OCI-LY1 (cell line): ENCODE results near the gene GSK3B.
"Not testable (repeated sequence)": the region's sequence is repeated elsewhere in the genome, so short reads cannot be mapped to it uniquely, and the experiment has no call there.

Experiments used
- H2AFZ ChIP-seq: fragments of 200-600 bp; sonication (generic), shearing (Covaris generic); 2 replicates; pipeline ENCODE4 v1.6.0; 2014; ENCODE audit warnings: antibody characterized with exemption, mild to moderate bottlenecking, low read length
- H3F3A ChIP-seq: fragments of 200-600 bp; sonication (generic), shearing (Covaris generic); 2 replicates; pipeline ENCODE4 v1.6.0; 2014; ENCODE audit warnings: mild to moderate bottlenecking, antibody characterized with exemption, low read length, moderate library complexity; ENCODE audit not compliant: insufficient read depth
- H3K27ac ChIP-seq: fragments of 200-600 bp; sonication (generic); 2 replicates; pipeline ENCODE4 v1.5.1; 2014; ENCODE audit warnings: low read length, mixed run types, mild to moderate bottlenecking, low read depth; ENCODE audit not compliant: poor library complexity, severe bottlenecking
- H3K27me3 ChIP-seq: fragments of 200-600 bp; sonication (generic); 2 replicates; pipeline ENCODE4 v1.6.0; 2014; ENCODE audit warnings: antibody characterized with exemption, mild to moderate bottlenecking, low read length, moderate library complexity; ENCODE audit not compliant: insufficient read depth
- H3K36me3 ChIP-seq: fragments of 200-600 bp; sonication (generic); 2 replicates; pipeline ENCODE4 v1.6.1; 2014; ENCODE audit warnings: mild to moderate bottlenecking, antibody characterized with exemption, low read length, moderate library complexity, mixed read lengths; ENCODE audit not compliant: insufficient read depth
- H3K4me1 ChIP-seq: fragments of 200-600 bp; sonication (generic); 2 replicates; pipeline ENCODE4 v1.5.1; 2014; ENCODE audit warnings: mild to moderate bottlenecking, low read length, moderate library complexity; ENCODE audit not compliant: insufficient read depth, severe bottlenecking
- H3K4me2 ChIP-seq: fragments of 200-600 bp; sonication (generic), shearing (Covaris generic); 2 replicates; pipeline ENCODE4 v1.6.1; 2014; ENCODE audit warnings: low read length
- H3K4me3 ChIP-seq: fragments of 200-600 bp; sonication (generic); 2 replicates; pipeline ENCODE4 v1.5.1; 2014; ENCODE audit warnings: low read length, low read depth, mild to moderate bottlenecking, mixed read lengths; ENCODE audit not compliant: poor library complexity, severe bottlenecking
- H3K79me2 ChIP-seq: fragments of 200-600 bp; shearing (Covaris generic); 2 replicates; pipeline ENCODE4 v1.6.1; 2016; ENCODE audit warnings: mixed run types, low read length, mixed read lengths; ENCODE audit not compliant: insufficient read depth
- H3K9ac ChIP-seq: fragments of 200-600 bp; sonication (generic), shearing (Covaris generic); 2 replicates; pipeline ENCODE4 v1.6.1; 2014; ENCODE audit warnings: mild to moderate bottlenecking, low read length, mixed read lengths
- H3K9me2 ChIP-seq: fragments of 200-600 bp; sonication (generic), shearing (Covaris generic); 2 replicates; pipeline ENCODE4 v1.6.1; 2014; ENCODE audit warnings: low read depth, mild to moderate bottlenecking, low read length, mixed read lengths
- H3K9me3 ChIP-seq: fragments of 200-600 bp; shearing (Covaris generic); 2 replicates; pipeline ENCODE4 v1.6.1; 2014; ENCODE audit warnings: low read length, mixed read lengths
- H4K20me1 ChIP-seq: fragments of 200-600 bp; sonication (generic), shearing (Covaris generic); 2 replicates; pipeline ENCODE4 v1.6.0; 2016; ENCODE audit warnings: mild to moderate bottlenecking, low read length; ENCODE audit not compliant: insufficient read depth
- CTCF ChIP-seq: fragments of 200-600 bp; sonication (generic), shearing (Covaris generic); IDR thresholded peaks from 2 replicates; pipeline ENCODE4 v1.5.1; 2017; ENCODE audit warnings: mild to moderate bottlenecking, antibody characterized with exemption, low read length, moderate library complexity, mixed read lengths
- EZH2 ChIP-seq: fragments of 200-600 bp; sonication (generic), shearing (Covaris generic); IDR thresholded peaks from 2 replicates; pipeline ENCODE4 v1.8.0; 2017; ENCODE audit warnings: borderline replicate concordance, mixed run types, mild to moderate bottlenecking, antibody characterized with exemption, low read length, moderate library complexity, mixed read lengths

Gene GSK3B

GRCh38 chr3:119998166-119998565 lies 96.1 kb downstream of the GSK3B start:
- H3K4me2 ChIP-seq: no peak overlapping the region
- no peaks in the 10 kb centered on the region for H3F3A ChIP-seq
- no peak overlapping the region for H3K4me3 ChIP-seq
- H3K9me2 ChIP-seq: no peaks in the 10 kb centered on the region
- H3K9me3 ChIP-seq: no peaks in the 10 kb centered on the region
- H4K20me1 ChIP-seq: no peaks in the 10 kb centered on the region
- H3K4me1 ChIP-seq: no peaks in the 10 kb centered on the region
- no peak for TF ChIP-seq EZH2
- TF ChIP-seq CTCF: no peak
- H3K27ac ChIP-seq: no peak overlapping the region
- peaks cover 31% of the 10 kb centered on the region for H3K79me2 ChIP-seq
- no peak overlapping the region for H2AFZ ChIP-seq
- H3K9ac ChIP-seq: no peak overlapping the region
- no peaks in the 10 kb centered on the region for H3K27me3 ChIP-seq
- H3K36me3 ChIP-seq: peaks cover 34% of the 10 kb centered on the region

- TF ChIP-seq EZH2 (no peak), CTCF (no peak)
- H3K36me3 ChIP-seq: no peaks in the 10 kb centered on the region; the same call in 1 of the 2 replicates
- H3K4me3 ChIP-seq: no peak overlapping the region
- no peak overlapping the region for H2AFZ ChIP-seq
- H3K9me2 ChIP-seq: no peaks in the 10 kb centered on the region
- no peak overlapping the region for H3K4me2 ChIP-seq
- H3K27me3 ChIP-seq: no peaks in the 10 kb centered on the region
- H3K4me1 ChIP-seq: no peaks in the 10 kb centered on the region
- no peaks in the 10 kb centered on the region for H3F3A ChIP-seq
- H4K20me1 ChIP-seq: no peaks in the 10 kb centered on the region
- no peak overlapping the region for H3K9ac ChIP-seq
- H3K79me2 ChIP-seq: peaks cover 30% of the 10 kb centered on the region
- no peak overlapping the region for H3K27ac ChIP-seq
- 0 out of 2 replicates have a peak, but pooled peaks cover 3% of the 10 kb centered on the region for H3K9me3 ChIP-seq
These were observed 103.4 kb downstream of the GSK3B start for GRCh38 chr3:119990888-119991287.

GRCh38 chr3:119989981-119990655 lies 104.1 kb downstream of the GSK3B start:
- Histone ChIP-seq H4K20me1 (no peaks in the 10 kb centered on the region), H3K27me3 (no peaks in the 10 kb centered on the region), H3K9ac (no peak overlapping the region), H3K4me1 (no peaks in the 10 kb centered on the region), H3K9me2 (no peaks in the 10 kb centered on the region), H3F3A (no peaks in the 10 kb centered on the region), H3K79me2 (peaks cover 30% of the 10 kb centered on the region), H3K4me2 (no peak overlapping the region), H3K36me3 (no peaks in the 10 kb centered on the region; the same call in 1 of the 2 replicates), H2AFZ (no peak overlapping the region), H3K27ac (no peak overlapping the region), H3K4me3 (no peak overlapping the region), H3K9me3 (0 out of 2 replicates have a peak, but pooled peaks cover 3% of the 10 kb centered on the region)
- TF ChIP-seq EZH2: no peak
- no peak for TF ChIP-seq CTCF

- H3K27ac ChIP-seq, H3K27me3 ChIP-seq, H3K9me2 ChIP-seq, H3K9me3 ChIP-seq, H4K20me1 ChIP-seq, H2AFZ ChIP-seq, H3K4me1 ChIP-seq, H3K4me3 ChIP-seq, H3K36me3 ChIP-seq, H3K9ac ChIP-seq, H3F3A ChIP-seq, H3K4me2 ChIP-seq: not testable (repeated sequence)
- peaks cover 19% of the 10 kb centered on the region for H3K79me2 ChIP-seq
These were observed 107.4 kb downstream of the GSK3B start for GRCh38 chr3:119986812-119987211.
